COLO668 (cell line): ENCODE measurements around the gene MPEG1.

Source experiments
- DNase-seq: peaks from one replicate; lab custom pipeline; 2025; ENCODE audit not compliant: unreplicated experiment; lab: John Stamatoyannopoulos, UW

MPEG1 gene

DNA sequence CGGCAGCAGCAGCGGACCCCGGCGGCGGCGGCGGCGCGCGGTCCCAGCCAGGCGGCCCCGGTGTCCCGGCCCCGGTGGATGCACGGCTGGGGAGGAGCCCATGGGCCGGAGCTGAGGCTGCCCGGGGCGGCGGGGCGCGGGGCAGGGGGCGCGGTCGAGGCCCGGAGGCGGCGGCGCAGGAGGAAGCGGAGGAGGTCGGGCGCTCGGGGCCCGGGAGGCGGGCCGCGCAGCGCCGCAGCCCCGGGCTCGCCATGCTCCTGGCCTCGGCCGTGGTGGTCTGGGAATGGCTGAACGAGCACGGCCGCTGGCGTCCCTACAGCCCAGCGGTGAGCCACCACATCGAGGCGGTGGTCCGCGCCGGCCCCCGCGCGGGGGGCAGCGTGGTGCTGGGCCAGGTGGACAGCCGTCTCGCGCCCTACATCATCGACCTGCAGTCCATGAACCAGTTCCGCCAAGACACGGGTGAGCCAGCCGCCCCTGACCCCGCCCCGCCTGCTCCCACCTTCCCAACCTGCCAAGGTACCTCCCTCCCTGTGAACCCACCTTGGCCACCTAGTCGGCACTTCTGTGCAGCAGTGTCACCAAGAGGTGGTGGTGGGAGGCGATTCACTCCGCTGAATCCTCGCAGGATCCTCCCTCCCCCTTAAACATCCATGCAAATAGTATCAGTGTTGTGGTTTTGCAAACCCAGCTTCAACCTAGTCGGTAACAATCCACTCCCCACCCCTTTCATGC, 40.2 kb downstream of the MPEG1 start:
- peak; percentile 41 for DNase-seq

GRCh38 chr11:59171508-59172322, 41.0 kb downstream of the MPEG1 start, which contains the start of gene DTX4:
Gene DTX4 (plus strand): TSS chr11:59172132. CDS start chr11:59172596, 464 bp downstream.
- DNase-seq, result peak; percentile 91

DNA sequence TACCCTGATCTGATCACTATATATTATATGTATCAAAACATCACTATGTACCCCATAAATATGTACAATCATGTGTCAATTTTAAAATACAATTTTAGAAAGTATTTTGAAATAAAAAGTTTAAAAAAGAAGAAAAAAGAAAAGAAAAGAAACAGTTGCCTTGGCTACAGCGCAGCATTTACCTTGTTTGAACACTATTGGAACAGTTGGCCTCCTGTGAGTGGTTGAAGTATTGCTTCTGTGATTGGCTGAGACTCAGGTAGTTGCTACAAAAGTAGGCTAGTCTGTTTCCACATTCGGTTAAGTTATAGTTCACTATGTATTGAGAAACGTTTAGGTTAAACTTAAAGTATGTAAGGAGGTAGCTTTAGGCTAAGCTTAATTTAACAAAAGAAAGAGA, 48.7 kb downstream of the MPEG1 start:
- no peak for DNase-seq
